HUES64 (cell line): ENCODE data around the gene KEL. TPM values are rescaled to one million over a fixed set of nuclear protein-coding genes. Genes with fewer than 3 reads are reported as not detected.

Source experiments
- H3K27ac ChIP-seq: 2 replicates; pipeline ENCODE4 v1.7.0; 2013; ENCODE audit warnings: low read depth, low read length, inconsistent platforms
- H3K27me3 ChIP-seq: 2 replicates; pipeline ENCODE4 v1.6.1; 2013; ENCODE audit warnings: mild to moderate bottlenecking, low read length; ENCODE audit not compliant: insufficient read depth
- H3K36me3 ChIP-seq: 2 replicates; pipeline ENCODE4 v1.6.1; 2013; ENCODE audit warnings: mild to moderate bottlenecking, low read length; ENCODE audit not compliant: insufficient read depth
- H3K4me1 ChIP-seq: 2 replicates; pipeline ENCODE4 v1.6.1; 2013; ENCODE audit warnings: mild to moderate bottlenecking, low read length, moderate library complexity; ENCODE audit not compliant: insufficient read depth
- H3K4me3 ChIP-seq: 2 replicates; pipeline ENCODE4 v1.5.1; 2013; ENCODE audit warnings: mild to moderate bottlenecking, low read length, moderate library complexity
- H3K9ac ChIP-seq: 2 replicates; pipeline ENCODE4 v1.6.1; 2013; ENCODE audit warnings: mild to moderate bottlenecking, low read depth, low read length
- H3K9me3 ChIP-seq: 2 replicates; pipeline ENCODE4 v1.6.1; 2013; ENCODE audit warnings: low read depth, low read length; ENCODE audit not compliant: insufficient read depth
- WGBS: fragments of 150-250, 120-280 bp; methylation state at CpG from one replicate; pipeline ENCODE4 v1.1.7; 2013; ENCODE audit warnings: missing lambda C conversion rate; 5-methylcytosine and 5-hydroxymethylcytosine counted together
- polyA plus RNA-seq, 2 experiments: library from polyadenylated mRNA; stranded (reverse); fragments of 50-300 nt; gene quantifications; one replicate each; pipeline ENCODE4 v1.2.3, GENCODE V29; 2013

The KEL gene, protein sequence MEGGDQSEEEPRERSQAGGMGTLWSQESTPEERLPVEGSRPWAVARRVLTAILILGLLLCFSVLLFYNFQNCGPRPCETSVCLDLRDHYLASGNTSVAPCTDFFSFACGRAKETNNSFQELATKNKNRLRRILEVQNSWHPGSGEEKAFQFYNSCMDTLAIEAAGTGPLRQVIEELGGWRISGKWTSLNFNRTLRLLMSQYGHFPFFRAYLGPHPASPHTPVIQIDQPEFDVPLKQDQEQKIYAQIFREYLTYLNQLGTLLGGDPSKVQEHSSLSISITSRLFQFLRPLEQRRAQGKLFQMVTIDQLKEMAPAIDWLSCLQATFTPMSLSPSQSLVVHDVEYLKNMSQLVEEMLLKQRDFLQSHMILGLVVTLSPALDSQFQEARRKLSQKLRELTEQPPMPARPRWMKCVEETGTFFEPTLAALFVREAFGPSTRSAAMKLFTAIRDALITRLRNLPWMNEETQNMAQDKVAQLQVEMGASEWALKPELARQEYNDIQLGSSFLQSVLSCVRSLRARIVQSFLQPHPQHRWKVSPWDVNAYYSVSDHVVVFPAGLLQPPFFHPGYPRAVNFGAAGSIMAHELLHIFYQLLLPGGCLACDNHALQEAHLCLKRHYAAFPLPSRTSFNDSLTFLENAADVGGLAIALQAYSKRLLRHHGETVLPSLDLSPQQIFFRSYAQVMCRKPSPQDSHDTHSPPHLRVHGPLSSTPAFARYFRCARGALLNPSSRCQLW
- polyA plus RNA-seq (2013, experiment 1 of 2), result 5.4 TPM
- 6.2 TPM for polyA plus RNA-seq (2013, experiment 2 of 2)

DNA sequence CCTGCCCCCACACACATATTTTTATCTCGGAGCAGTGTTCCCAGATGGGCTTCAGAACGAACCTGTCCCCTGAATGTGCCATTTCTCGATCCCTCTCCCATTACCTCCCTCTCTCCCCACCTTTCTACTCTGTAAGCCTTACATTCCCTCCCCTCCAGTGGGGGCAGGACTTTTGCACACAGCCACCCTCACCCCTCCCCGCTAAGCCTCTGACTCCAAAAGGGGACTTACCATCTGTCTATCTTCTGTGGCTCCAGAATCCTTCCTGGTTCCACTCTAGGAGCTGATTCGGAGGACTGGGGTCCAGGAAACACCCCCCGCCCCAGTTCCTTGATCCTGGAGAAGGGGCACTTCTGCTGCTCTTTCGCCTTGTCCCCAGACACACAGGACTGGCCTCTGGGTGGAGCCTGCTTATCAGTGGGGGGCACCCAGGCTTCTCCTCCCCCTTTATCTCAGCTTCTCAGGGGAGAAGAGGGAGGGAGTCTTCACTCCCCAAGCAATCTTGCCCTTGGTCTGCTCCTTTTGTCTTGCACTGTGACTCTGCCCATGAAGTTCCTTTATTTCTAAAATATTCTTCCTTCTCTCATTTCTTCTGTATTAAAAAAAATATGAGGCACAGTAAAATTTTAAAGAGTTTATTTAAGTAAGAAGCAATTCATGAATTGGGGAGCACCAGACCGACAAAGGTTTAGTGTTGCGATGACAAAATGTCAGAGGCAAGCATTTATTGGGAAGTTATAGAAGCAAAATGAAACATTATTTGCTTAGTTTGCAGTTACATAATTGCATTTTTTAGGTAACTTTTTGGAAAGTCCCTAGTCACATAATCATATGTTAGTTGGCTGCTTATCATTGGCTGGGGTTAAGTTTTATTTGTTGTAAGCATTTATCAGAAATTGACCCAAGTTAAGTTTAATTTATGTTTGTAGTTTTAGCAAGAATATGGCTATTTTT lies at the start of gene KEL:
Gene KEL (minus strand): TSS at position 391 of the 954 bp plus-strand sequence. CDS start 157 bp downstream, at position 234.
- peaks cover 41% of the 10 kb centered on the region for H3K4me1 ChIP-seq
- no peak within 1 kb of the TSS for H3K27ac ChIP-seq
- H3K4me3 ChIP-seq, result 0 out of 2 replicates have a peak within 1 kb of the TSS, but pooled peaks have one; percentile 15
- H3K9me3 ChIP-seq, result no peaks in the 10 kb centered on the region
- no peaks in the 10 kb centered on the region for H3K27me3 ChIP-seq
- H3K36me3 ChIP-seq, result no peaks in the 10 kb centered on the region
- 79% methylated on average over 9 of the region's 9 CpGs for WGBS
- no peak within 1 kb of the TSS for H3K9ac ChIP-seq

DNA sequence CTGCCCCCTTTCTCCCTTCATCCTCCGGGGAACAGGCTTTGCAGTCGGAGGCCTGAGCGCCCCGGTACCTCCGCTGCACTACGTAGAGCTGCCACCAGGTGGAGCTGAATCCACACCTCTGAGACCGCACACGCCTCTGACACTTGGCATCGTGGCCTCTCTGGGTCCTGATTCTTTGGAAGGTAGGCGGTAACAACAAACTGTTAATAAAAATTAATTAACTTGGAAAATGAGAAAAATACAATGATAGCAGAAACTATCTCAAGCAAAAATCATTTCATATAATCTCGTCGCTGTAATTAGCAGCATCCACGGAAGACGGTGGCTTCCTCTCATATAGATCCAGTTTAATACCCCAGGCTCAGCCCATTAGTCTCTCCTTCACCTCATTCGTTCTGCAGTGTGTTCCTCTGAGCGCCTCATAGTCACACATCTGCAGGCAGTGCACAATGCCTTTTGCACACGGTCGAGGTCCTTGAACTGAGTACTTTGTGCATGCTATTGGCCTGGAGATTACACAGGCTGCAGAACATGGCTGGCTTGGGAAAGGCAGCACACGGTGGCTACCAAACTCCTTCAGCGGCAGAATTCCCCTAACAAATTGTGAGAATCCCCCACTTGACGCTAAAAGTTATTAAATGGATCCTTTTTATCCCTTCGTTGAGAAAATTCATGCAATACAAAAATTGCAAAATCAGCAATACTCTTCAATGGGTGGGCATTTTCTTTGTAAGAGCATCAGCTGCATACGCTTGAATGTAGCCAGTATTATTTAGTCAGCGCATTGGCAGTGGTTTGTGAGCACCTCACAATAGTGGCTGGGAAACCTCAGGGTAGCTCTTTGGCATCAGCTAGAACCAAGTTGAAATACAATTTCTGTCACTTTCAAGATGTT lies 46.1 kb upstream of the KEL start:
- no peaks in the 10 kb centered on the region for H3K9me3 ChIP-seq
- no peak overlapping the region for H3K27ac ChIP-seq
- no peak overlapping the region for H3K4me3 ChIP-seq
- H3K36me3 ChIP-seq, result no peaks in the 10 kb centered on the region
- H3K4me1 ChIP-seq, result no peaks in the 10 kb centered on the region
- 53% methylated on average over 23 of the region's 24 CpGs for WGBS
- no peak overlapping the region for H3K9ac ChIP-seq
- H3K27me3 ChIP-seq, result no peaks in the 10 kb centered on the region

DNA sequence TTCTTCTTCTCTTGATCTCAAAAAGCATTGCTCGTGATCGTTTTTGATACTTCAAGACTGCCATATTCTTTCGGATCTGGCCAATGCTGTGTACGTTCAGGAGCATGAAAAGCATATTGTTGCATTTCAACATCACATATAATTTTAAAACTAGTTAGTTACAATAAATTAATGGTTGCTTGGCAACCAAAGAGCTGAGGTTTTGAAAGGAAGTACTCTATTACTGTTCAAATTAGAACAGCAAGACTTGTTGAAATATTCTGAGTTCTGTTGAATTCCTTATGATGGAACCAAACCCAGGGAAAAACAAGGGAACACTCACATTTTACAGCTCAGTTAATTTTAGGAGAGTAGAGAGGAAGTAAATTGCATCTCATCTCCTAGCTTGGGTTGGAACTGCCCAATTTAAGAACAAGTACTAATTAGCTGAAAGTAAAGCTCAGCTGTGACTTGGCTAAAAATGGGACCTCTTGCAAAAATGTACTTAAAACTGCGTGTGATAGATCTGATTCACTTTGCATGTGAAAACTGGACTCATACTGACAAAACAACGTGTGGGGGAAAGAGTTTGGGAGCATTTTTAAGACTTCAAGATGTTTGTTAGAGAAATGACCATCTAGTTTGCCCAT lies 43.6 kb upstream of the KEL start:
- no peak overlapping the region for H3K9ac ChIP-seq
- 87% methylated on average over 6 of the region's 6 CpGs for WGBS
- no peak overlapping the region for H3K4me3 ChIP-seq
- 0 out of 2 replicates have a peak, but pooled peaks cover 2% of the 10 kb centered on the region for H3K9me3 ChIP-seq
- no peaks in the 10 kb centered on the region for H3K27me3 ChIP-seq
- H3K36me3 ChIP-seq, result no peaks in the 10 kb centered on the region
- no peaks in the 10 kb centered on the region for H3K4me1 ChIP-seq
- H3K27ac ChIP-seq, result no peak overlapping the region

DNA sequence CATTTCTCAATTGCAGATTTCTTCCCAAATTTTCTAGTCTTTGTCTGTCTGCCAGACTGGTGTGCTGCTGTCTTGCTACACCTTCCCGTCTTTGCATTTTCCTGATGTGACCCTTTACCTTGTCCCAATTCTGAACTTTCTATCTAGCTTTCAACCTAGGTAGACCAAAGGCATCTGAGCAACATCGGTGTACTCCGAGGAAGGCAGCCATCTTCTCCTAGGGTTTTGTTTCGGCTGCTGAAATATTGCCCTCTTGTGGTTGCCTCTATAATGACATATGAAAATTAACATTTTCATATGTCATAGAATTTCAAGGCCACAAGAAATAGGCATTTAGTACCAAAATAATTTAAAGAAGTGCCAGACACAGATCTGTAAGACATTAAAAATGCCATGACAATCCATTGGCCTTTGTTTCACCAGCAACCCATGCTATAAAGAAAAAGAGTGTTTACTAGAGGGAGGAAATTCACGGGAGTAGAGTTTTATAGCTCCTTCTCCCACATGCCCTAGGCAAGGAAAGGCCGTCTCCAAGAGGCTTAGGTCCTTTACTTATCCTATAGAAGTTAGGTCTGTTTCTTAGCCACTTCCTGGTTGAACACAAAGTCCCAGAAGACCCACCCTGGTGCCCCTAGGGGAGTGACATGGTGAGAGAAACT lies 41.4 kb upstream of the KEL start:
- H3K4me3 ChIP-seq, result no peak overlapping the region
- H3K9ac ChIP-seq, result 0 out of 2 replicates have a peak overlapping the region, but pooled peaks have one; percentile 24
- WGBS, result 38% methylated on average over 4 of the region's 6 CpGs
- no peaks in the 10 kb centered on the region for H3K27me3 ChIP-seq
- H3K4me1 ChIP-seq, result no peaks in the 10 kb centered on the region
- no peak overlapping the region for H3K27ac ChIP-seq
- H3K9me3 ChIP-seq, result 0 out of 2 replicates have a peak, but pooled peaks cover 2% of the 10 kb centered on the region
- H3K36me3 ChIP-seq, result no peaks in the 10 kb centered on the region

DNA sequence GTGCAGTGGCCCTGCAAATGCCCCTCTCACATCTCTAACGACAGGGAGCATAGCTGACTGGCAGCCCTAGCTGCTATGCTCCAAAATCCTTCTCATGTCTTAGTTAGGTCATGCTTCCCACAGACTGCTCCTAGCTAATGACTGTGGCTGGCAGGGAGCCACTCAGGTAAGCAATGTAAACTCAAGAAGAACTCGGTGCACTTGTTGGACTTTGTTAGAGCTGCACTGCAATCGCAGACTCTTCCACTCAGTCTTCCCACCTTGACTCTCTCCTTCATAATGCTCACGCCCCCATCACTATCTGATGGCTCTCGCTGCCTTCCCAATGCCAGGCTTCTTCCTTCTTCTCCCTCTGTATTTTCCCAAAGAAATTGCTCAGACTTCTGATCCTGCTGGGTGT lies 40.7 kb upstream of the KEL start:
- Histone ChIP-seq H3K36me3 (no peaks in the 10 kb centered on the region), H3K4me1 (no peaks in the 10 kb centered on the region), H3K9me3 (0 out of 2 replicates have a peak, but pooled peaks cover 2% of the 10 kb centered on the region), H3K27ac (no peak overlapping the region), H3K9ac (0 out of 2 replicates have a peak overlapping the region, but pooled peaks have one; percentile 24), H3K4me3 (no peak overlapping the region), H3K27me3 (no peaks in the 10 kb centered on the region)
- 90% methylated on average over 5 of the region's 5 CpGs for WGBS

DNA sequence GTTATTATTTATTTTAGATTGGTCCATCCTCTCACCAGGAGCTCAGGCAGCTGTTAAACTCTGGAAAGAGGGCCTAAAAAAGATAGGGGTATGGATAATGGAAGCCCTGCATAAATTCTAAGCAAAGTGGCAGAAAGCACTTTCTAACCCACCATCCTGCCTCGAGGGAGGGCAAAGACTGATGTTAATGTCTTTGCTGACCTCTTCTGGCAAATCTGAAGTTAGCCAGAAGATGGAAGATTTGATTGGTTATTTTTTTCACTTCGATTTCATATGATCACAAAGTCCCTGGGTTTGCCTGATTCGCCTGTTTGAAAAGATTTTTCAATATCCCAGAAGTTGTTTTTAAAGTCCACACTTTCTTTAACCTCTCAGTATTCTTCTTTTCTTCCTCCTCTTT lies 39.9 kb upstream of the KEL start:
- Histone ChIP-seq H3K36me3 (no peaks in the 10 kb centered on the region), H3K27ac (no peak overlapping the region), H3K4me3 (no peak overlapping the region), H3K9me3 (0 out of 2 replicates have a peak, but pooled peaks cover 2% of the 10 kb centered on the region), H3K4me1 (no peaks in the 10 kb centered on the region), H3K9ac (no peak overlapping the region), H3K27me3 (no peaks in the 10 kb centered on the region)
- WGBS, result 52% methylated on average over 3 of the region's 3 CpGs

DNA sequence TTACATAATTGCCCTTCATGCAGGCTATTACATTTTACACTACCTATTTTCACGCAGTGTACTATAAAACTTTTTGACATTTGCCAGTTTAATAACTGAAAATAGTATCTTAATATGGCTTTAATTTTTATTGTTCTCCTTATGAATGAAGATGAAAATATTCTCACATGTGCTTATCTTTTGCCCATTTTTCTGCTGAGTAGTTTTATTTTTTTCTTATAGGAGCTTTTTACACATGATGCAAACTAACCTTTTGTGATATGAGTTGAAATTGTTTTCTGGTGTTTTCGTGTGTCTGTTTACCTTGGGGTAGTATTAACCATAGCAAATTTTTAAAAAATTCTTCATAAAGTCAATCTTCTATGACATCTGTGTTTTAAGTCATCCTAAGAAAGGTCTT lies 38.5 kb upstream of the KEL start:
- Histone ChIP-seq H3K27ac (no peak overlapping the region), H3K27me3 (no peaks in the 10 kb centered on the region), H3K9me3 (0 out of 2 replicates have a peak, but pooled peaks cover 2% of the 10 kb centered on the region), H3K4me3 (no peak overlapping the region), H3K4me1 (no peaks in the 10 kb centered on the region), H3K9ac (no peak overlapping the region), H3K36me3 (no peaks in the 10 kb centered on the region)
- 80% methylated on average over 1 of the region's 2 CpGs for WGBS

DNA sequence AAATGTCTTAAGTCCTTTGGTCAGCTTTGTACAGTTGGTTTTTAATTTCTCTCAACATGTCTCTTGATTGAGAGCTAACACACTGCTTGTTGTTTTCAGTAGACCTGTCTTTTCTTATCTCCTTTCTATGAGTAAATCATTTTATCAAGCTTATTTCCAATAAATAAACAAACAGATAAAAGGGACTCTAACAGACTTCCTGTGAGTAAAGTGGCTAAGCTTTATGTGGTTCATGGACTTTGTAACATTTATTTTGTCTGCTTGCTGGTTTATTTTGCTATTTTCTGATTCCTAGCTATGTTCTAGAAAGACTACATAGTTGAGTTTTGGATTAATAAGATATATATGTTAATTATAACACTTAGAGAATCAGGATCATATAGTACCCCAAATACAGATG lies 37.6 kb upstream of the KEL start:
- H3K27me3 ChIP-seq, result no peaks in the 10 kb centered on the region

DNA sequence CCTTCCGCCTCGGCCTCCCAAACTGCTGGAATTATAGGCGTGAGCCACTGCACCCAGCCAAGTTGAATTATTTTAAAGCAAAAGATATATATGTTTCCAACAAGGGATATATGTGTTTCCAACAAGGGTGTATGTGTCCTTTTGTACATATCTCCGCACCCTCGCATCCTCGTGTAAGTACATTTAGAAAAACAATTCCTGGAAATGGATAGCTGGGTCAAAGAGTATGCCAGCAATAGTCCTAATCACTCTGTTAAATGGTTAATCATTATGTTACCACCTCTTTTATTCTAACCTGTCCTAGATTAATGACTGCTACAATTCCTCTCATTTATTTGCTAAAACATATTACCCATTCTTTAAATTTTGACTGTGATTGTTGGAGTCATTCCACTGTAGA lies 36.8 kb upstream of the KEL start:
- H3K9me3 ChIP-seq, result 0 out of 2 replicates have a peak, but pooled peaks cover 2% of the 10 kb centered on the region
- 95% methylated on average over 6 of the region's 6 CpGs for WGBS
- H3K27me3 ChIP-seq, result no peaks in the 10 kb centered on the region

More for the DNA sequence above, 37.6 kb upstream of the KEL start:
- H3K27ac ChIP-seq, result no peak overlapping the region
- H3K4me3 ChIP-seq, result no peak overlapping the region
- H3K9me3 ChIP-seq, result 0 out of 2 replicates have a peak, but pooled peaks cover 2% of the 10 kb centered on the region
- H3K9ac ChIP-seq, result no peak overlapping the region
- H3K36me3 ChIP-seq, result no peaks in the 10 kb centered on the region
- H3K4me1 ChIP-seq, result no peaks in the 10 kb centered on the region

More for the DNA sequence above, 36.8 kb upstream of the KEL start:
- Histone ChIP-seq H3K36me3 (no peaks in the 10 kb centered on the region), H3K4me3 (no peak overlapping the region), H3K4me1 (no peaks in the 10 kb centered on the region), H3K27ac (no peak overlapping the region), H3K9ac (no peak overlapping the region)
